Measurements from ENCODE around the gene POLR2J3.
"Not testable (repeated sequence)": the region's sequence is repeated elsewhere in the genome, so short reads cannot be mapped to it uniquely, and the experiment has no call there.

- TF ChIP-seq CTCF (IDR thresholded peaks at IDR 0.05 in 2 of 3, conservative IDR thresholded peaks at IDR 0.05 in 1 of 3; ENCODE audit: borderline replicate concordance in 1 of 3, insufficient read depth in 1 of 3, low read depth in 2 of 3, low read length in 2 of 3); SIN3A (IDR thresholded peaks at IDR 0.05; ENCODE audit: low read depth); TCF7L2 (IDR thresholded peaks at IDR 0.05; ENCODE audit: borderline replicate concordance, extremely low read depth, insufficient read depth, insufficient read length); MAX (IDR thresholded peaks at IDR 0.05); REST (IDR thresholded peaks at IDR 0.05; ENCODE audit: low read depth); RAD21 (IDR thresholded peaks at IDR 0.05; ENCODE audit: low read depth); EZH2 (IDR thresholded peaks at IDR 0.05); POLR2A (IDR thresholded peaks at IDR 0.05; ENCODE audit: borderline replicate concordance, extremely low read depth, insufficient read depth, insufficient read length); CBX3 (IDR thresholded peaks at IDR 0.05; ENCODE audit: low read depth); EZH2phosphoT487 (IDR thresholded peaks at IDR 0.05; ENCODE audit: borderline replicate concordance); SP1 (IDR thresholded peaks at IDR 0.05; ENCODE audit: low read depth); ELF1 (IDR thresholded peaks at IDR 0.05; ENCODE audit: borderline replicate concordance, low read depth): not testable (repeated sequence)
Observed at GRCh38 chr7:102611675-102612325, 39.4 kb upstream of the POLR2J3 start.
